Neural progenitor cell (in vitro differentiated cells): ENCODE measurements around the gene SSBP3.

Experiments used
- EZH2 ChIP-seq: fragments of 200-600 bp; sonication (generic); IDR thresholded peaks from 2 replicates; pipeline ENCODE4 v1.6.1; 2017; ENCODE audit warnings: antibody characterized with exemption, mild to moderate bottlenecking, moderate library complexity
- EZH2phosphoT487 ChIP-seq: fragments of 200-600 bp; sonication (generic); IDR thresholded peaks from 2 replicates; pipeline ENCODE4 v1.6.1; 2017; ENCODE audit warnings: antibody characterized with exemption
- TF ChIP-seq, protein P1 (sequence below): fragments of 200-600 bp; sonication (generic); IDR thresholded peaks from 2 replicates; pipeline ENCODE4 v1.5.1; 2017; ENCODE audit warnings: antibody characterized with exemption, mild to moderate bottlenecking

- TF ChIP-seq, protein P1, sequence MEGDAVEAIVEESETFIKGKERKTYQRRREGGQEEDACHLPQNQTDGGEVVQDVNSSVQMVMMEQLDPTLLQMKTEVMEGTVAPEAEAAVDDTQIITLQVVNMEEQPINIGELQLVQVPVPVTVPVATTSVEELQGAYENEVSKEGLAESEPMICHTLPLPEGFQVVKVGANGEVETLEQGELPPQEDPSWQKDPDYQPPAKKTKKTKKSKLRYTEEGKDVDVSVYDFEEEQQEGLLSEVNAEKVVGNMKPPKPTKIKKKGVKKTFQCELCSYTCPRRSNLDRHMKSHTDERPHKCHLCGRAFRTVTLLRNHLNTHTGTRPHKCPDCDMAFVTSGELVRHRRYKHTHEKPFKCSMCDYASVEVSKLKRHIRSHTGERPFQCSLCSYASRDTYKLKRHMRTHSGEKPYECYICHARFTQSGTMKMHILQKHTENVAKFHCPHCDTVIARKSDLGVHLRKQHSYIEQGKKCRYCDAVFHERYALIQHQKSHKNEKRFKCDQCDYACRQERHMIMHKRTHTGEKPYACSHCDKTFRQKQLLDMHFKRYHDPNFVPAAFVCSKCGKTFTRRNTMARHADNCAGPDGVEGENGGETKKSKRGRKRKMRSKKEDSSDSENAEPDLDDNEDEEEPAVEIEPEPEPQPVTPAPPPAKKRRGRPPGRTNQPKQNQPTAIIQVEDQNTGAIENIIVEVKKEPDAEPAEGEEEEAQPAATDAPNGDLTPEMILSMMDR: no peak
- TF ChIP-seq EZH2 (no peak), EZH2phosphoT487 (no peak)
These were observed 67.7 kb downstream of the SSBP3 start for GRCh38 chr1:54338464-54338863.
